Measurements from ENCODE around the gene SPRY4.
"Not testable (repeated sequence)": the region's sequence is repeated elsewhere in the genome, so short reads cannot be mapped to it uniquely, and the experiment has no call there.

SPRY4 gene

DNA sequence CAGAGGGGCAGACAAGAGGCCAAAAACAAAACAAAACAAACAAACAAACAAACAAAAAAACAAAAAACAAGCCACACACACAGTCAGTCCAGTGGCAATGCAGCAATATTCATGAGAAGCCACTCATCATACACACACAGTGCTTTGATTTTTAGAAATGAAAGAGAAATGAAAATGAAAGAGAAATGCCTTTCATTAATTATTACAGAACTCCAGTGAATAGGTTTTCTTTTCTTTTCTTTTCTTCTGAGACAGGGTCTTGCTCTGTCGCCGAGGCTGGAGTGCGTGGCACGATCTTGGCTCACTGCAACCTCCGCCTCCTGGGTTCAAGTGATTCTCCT lies 36.9 kb downstream of the SPRY4 start:
- no peak for FAIRE-seq
- no peak for TF ChIP-seq POLR2A (IDR thresholded peaks at IDR 0.05; ENCODE audit: low read depth, low read length)
- DNase-seq (ENCODE audit: insufficient read length, low spot score), result no peak

DNA sequence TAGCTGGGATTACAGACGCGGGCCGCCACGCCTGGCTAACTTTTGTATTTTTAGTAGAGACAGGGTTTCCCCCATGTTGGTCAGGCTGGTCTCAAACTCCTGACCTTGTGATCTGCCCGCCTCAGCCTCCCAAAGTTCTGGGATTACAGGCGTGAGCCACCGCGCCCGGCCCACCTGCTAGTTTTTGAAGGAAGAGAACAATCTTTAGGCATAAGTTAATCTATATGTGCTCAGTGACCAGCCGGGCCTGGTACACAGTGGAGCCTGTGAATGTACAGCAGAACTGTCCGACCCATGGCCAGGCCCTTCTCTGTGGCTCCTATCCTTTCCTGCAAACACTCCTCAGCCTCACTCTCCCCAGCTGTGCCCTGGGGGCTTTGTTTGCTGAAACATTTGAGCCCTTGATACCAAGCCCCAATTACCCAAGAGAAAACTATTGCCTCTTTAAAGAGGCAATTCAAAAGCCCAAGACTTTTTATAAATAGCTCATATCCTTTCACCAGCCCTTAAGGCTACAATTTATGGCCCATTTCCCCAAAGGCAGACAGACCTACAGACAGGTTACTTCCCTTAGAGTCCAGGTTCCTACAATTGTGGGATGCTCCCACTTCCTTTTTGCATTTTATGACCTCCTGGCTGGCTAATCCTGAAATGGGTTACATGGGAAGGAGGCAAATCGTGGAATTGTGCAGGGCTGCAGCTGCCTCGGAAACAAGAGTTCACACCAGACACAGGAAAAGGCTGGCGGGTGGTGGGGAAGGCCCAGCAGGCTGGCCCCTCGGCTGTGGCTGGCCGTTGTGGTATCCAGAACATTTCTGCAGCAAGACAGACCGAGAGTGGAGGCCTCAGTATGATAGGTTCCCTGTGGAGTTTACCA lies 37.5 kb downstream of the SPRY4 start:
- DNase-seq (ENCODE audit: insufficient read length, low spot score) (no peak), FAIRE-seq (no peak)
- TF ChIP-seq POLR2A (IDR thresholded peaks at IDR 0.05; ENCODE audit: low read depth, low read length), result no peak

DNA sequence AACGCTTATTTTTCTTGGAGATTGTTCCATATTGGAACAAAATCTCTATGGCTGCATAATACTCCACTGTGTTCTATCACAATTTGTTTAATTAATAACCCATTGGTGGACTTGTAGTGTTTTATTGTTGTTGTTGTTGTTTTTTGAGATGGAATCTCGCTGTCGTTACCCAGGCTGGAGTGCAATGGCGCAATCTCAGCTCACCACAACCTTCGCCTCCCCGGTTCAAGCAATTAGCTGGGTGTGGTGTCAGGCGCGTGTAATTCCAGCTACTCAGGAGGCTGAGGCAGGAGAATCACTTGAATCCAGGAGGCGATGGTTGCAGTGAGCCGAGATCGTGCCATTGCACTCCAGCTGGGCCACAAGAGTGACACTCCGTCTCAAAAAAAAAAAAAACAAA lies 38.7 kb downstream of the SPRY4 start:
- DNase-seq (ENCODE audit: insufficient read length, low spot score) (no peak), FAIRE-seq (no peak)
- TF ChIP-seq POLR2A (IDR thresholded peaks at IDR 0.05; ENCODE audit: low read depth, low read length), result no peak

DNA sequence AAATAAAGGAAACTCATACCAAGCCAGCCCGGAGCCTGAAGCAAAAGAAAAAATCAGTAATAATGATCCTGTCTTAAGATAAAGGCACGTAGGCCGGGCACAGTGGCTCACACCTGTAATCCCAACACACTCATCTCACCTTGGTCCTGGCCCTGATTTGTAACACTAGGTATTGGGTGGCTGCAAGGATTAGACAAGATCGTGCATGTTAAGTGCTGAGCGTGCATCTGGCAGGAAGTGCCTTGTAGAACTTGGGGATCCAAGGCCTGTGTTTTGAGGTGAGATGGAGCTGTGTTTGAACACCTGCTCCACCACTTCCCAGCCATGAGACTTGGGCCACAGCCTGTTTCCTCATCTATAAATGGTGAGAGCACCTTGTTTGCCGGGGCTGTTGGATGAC lies 41.5 kb downstream of the SPRY4 start:
- no peak for FAIRE-seq
- no peak for DNase-seq (ENCODE audit: insufficient read length, low spot score)
- TF ChIP-seq POLR2A (IDR thresholded peaks at IDR 0.05; ENCODE audit: low read depth, low read length), result no peak

DNA sequence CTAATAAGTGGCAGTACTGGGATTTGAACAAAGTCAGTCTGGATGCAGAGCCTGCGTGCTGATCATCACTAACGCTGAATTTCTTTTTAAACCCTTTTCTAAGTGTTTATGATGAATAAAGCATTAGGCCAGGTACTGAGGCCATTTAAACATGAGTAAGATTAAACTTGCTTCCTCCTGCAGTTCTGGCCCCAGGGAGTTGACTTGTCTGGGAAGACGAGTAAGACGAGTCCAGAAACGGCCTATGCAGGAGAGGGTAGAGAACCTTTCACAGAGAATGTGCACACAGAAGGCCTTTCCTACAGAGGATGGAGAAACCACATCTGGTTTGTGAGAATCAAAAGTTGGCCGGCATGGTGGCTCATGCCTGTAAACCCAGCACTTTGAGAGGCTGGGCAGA lies 42.9 kb downstream of the SPRY4 start:
- DNase-seq (ENCODE audit: insufficient read length, low spot score) (no peak), FAIRE-seq (no peak)
- TF ChIP-seq POLR2A (IDR thresholded peaks at IDR 0.05; ENCODE audit: low read depth, low read length), result no peak

DNA sequence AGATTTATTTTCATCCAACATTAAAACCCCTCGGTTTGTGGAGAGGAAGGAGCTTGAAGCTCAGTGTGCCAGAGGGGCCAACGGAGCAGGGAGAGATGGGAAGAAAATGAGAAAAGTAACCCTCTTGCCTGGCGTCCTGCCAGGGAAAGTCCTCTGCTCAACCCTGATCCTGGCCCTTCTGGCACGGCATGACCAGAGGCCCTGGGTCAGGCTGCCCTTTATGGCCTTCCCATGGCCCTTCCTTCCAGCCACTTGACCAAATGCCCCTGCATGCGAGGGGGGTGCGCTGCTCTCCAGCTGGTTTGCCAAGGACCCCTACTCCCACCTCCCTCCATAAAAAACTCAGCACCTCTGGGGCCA lies 43.8 kb downstream of the SPRY4 start:
- DNase-seq (ENCODE audit: insufficient read length, low spot score), result no peak
- FAIRE-seq, result no peak
- no peak for TF ChIP-seq POLR2A (IDR thresholded peaks at IDR 0.05; ENCODE audit: low read depth, low read length)

GRCh38 chr5:142280066-142281007 lies 44.5 kb downstream of the SPRY4 start:
- peak; percentile 65 for FAIRE-seq
- no peak for TF ChIP-seq POLR2A (IDR thresholded peaks at IDR 0.05; ENCODE audit: low read depth, low read length)
- peak; percentile 77 for DNase-seq (ENCODE audit: insufficient read length, low spot score)

- FAIRE-seq, result no peak
- no peak for DNase-seq (ENCODE audit: insufficient read length, low spot score)
- no peak for TF ChIP-seq POLR2A (IDR thresholded peaks at IDR 0.05; ENCODE audit: low read depth, low read length)
Measured at GRCh38 chr5:142278627-142279026, 46.2 kb downstream of the SPRY4 start.

DNA sequence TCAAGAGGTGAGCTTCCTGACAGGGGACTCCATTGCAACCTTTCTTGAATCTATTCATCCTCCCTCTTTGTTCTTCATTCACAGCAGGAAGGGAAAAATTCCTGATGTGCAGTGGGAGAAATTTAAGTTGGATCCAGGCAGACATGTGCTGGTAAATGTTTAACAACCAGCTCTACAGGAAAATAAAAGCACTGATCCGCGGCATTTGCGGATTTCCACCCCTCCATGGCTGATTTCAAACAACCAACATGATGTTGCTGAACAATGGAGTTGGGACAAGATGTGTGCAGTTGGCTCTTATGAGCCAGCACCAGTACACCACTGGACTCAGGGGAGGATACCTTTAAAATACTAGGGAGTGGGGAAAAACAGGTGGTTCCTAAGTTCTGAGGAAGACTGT lies 47.0 kb downstream of the SPRY4 start:
- DNase-seq (ENCODE audit: insufficient read length, low spot score) (no peak), FAIRE-seq (no peak)
- TF ChIP-seq POLR2A (IDR thresholded peaks at IDR 0.05; ENCODE audit: low read depth, low read length), result no peak

DNA sequence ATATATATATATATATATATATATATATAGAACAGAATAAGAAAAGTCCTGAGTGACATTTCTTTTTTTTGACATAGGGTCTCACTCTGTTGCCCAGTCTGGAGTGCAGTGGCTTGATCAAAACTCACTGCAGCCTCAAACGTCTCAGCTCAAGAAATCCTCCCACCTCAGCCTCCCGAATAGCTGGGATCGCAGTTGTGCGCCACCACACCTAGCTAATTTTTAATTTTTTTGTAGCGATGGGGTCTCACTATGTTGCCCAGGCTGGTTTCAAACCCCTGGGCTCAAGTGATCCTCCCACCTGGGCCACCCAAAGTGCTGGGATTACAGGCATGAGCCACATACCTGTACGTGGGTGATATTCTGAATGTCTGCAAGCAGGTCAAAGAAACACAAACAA lies 48.3 kb downstream of the SPRY4 start:
- FAIRE-seq (no peak), DNase-seq (ENCODE audit: insufficient read length, low spot score) (no peak)
- TF ChIP-seq POLR2A (IDR thresholded peaks at IDR 0.05; ENCODE audit: low read depth, low read length), result no peak

DNA sequence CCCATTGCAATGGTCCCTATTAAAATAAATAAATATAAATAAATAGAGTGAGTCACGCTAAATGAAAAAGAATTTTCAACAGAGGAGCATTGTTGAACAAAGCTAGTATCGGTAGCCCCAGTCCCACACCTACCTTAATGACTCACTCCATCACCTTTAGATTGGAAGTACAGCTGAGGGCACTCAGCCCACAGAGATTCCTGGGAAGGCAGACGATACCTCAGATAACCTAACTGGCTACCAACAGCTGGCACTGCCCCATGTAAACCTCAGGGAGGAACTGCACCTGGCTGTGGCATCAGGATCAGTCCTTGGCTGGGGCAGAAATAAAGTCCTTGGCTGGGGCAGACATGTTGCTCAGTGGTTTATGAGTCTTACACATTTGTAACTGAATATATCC lies 49.3 kb downstream of the SPRY4 start:
- no peak for TF ChIP-seq POLR2A (IDR thresholded peaks at IDR 0.05; ENCODE audit: low read depth, low read length)
- FAIRE-seq (no peak), DNase-seq (ENCODE audit: insufficient read length, low spot score) (no peak)

- FAIRE-seq; DNase-seq (ENCODE audit: insufficient read length, low spot score): not testable (repeated sequence)
Measured at GRCh38 chr5:142272596-142272995, 52.2 kb downstream of the SPRY4 start.

DNA sequence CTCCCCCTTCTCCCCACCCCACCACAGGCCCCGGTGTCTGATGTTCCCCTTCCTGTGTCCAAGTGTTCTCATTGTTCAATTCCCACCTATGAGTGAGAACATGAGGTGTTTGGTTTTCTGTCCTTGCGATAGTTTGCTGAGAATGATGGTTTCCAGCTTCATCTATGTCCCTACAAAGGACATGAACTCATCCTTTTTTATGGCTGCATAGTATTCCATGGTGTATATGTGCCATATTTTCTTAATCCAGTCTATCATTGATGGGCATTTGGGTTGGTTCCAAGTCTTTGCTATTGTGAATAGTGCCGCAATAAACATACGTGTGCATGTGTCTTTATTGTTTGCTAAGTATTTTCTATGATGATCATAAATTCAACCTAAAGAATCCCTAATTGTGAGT lies 60.7 kb downstream of the SPRY4 start:
- not testable (repeated sequence) for FAIRE-seq; DNase-seq (ENCODE audit: insufficient read length, low spot score)

DNA sequence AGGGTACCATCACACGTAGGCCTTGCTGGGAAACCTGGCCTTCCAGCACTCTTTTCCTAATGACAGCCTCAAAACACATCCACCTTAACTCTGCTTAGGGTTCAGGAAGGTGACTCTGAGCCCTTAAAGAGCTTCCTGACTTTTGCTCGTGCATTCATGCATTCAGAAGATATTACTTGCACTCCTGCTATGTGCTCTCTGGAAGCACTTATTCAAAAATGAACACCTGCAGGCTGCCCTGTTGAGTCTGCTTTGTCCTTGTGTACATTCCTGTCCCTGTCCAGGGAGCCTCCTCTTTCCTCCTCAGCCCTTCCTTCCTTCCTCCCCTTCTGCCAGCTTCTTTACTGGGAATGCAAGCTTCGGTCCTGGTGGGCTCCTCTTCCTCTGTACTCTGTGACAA lies 61.5 kb downstream of the SPRY4 start:
- no peak for FAIRE-seq
- TF ChIP-seq POLR2A (IDR thresholded peaks at IDR 0.05; ENCODE audit: low read depth, low read length), result no peak
- DNase-seq (ENCODE audit: insufficient read length, low spot score), result no peak

- TF ChIP-seq POLR2A (IDR thresholded peaks at IDR 0.05; ENCODE audit: low read depth, low read length), result no peak
- DNase-seq (ENCODE audit: insufficient read length, low spot score) (no peak), FAIRE-seq (no peak)
Measured at GRCh38 chr5:142262683-142263082, 62.1 kb downstream of the SPRY4 start.

All from H54 (cell line).